ENCODE results near the gene KAT5.
A peak's percentile ranks its signal among the peaks of the same experiment; 100 is the strongest.
"Not testable (repeated sequence)": the region's sequence is repeated elsewhere in the genome, so short reads cannot be mapped to it uniquely, and the experiment has no call there.

Gene KAT5

DNA sequence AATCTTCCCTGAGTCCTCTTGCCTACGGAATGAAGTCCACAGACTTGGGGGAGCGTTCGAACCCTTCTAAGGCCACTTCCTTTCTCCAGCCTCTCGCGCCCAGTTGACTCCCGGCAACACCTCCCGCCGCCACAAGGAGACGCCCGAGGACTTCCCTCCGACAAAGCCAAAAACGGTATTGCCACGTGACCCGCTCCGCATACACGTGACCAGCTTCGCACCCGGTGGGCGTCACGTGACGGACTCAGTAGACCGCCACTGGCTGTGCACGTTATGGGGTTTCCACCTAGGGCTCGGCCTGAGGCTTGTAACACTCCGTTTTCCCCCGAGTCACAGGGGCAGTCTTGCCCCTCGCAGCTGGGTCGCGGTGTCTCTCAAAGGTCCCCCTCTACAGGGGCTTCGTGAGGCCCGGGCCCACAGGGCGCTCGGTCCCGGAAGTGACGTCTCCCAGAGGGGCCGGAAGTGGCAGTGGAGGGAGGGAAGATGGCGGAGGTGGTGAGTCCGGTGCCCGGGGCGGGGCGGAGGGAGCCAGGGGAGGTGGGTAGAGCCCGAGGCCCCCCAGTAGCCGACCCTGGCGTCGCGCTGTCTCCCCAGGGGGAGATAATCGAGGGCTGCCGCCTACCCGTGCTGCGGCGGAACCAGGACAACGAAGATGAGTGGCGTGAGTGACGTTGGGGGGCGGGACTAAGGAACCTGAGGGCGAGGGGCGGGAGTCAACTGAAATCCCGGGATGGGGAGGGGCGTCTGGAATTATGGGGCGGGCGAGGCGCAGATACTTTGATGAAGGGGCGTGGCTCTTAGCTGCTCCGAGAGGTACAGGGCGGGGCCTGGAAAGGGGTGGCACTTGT lies at the start of gene KAT5:
Gene KAT5 (plus strand): TSS at position 468 of the 848 bp plus-strand sequence. CDS start 16 bp downstream, at position 484.
- DNase-seq = peak; percentile 98

DNA sequence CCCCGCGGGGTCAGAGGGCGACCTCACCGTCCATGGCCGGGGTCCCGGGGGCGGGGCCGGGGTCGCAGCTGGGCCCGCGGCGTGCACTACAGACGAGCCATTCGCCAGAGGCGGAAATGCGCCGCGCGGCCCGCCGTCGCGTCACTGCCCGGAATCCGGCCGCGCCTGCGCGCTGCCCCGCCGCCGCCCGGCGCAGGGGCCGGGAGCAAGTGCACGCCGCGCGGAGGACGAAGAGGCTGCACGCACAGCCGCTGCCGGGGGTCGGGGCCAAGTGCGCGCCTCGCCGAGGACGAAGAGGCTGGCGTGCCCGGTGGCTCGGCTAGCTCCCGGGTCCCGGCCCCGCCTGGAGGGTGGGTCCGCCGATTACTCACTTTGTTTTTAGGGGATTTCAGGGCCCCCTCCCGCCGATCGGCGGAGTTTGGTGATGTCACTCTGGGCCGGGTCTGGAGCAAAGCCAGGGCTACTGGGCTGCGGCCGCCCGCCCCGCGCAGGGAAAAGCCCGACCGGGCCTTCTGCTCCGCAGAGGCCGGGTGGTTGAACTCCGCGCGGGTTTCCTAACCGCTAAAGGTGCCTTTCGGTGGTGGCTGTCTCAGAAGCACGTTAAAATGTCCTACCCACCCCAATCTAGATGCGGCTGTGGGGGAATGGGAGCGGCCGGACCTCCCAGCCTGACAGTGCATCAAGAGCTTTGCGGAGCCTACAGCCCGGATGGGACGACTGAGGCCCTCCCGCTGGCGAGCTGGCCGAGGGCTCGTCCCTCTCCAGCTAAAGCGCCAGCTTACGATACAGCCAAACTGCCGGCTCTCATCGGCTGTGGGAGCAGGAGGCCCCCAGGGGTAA lies 49.0 kb upstream of the KAT5 start, which contains the start of gene RELA:
Gene RELA (minus strand): TSS at position 118 of the 840 bp plus-strand sequence. CDS start 84 bp downstream, at position 34.
- peak; percentile 93 for DNase-seq

DNA sequence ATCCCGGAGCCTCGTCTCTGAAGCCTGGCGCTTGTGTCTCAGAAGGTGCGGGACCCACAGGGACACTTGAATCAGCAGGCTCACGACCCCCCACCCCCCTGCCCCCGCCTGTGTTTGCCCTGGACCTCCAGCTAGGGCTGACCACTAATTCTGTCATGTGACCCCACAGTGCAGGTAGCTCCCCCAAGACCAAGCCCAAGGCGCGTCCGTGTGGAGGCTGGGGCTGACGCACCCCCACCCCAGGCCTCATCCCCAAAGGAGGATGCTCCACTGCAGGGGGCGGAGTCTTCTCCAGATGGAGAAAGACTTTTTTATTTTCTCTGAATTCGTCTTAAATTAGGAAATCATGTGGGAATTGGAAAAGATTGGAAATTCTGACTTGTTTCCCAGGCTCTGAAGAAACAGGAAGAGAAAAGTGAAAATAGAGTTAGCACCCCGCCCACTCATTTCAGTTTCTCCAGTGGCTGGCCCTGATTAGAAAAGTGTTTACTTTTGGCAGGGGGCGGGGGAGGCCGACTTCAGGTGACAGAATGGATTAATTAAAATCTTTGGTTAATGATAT lies 48.3 kb upstream of the KAT5 start:
- DNase-seq = peak; percentile 57

DNA sequence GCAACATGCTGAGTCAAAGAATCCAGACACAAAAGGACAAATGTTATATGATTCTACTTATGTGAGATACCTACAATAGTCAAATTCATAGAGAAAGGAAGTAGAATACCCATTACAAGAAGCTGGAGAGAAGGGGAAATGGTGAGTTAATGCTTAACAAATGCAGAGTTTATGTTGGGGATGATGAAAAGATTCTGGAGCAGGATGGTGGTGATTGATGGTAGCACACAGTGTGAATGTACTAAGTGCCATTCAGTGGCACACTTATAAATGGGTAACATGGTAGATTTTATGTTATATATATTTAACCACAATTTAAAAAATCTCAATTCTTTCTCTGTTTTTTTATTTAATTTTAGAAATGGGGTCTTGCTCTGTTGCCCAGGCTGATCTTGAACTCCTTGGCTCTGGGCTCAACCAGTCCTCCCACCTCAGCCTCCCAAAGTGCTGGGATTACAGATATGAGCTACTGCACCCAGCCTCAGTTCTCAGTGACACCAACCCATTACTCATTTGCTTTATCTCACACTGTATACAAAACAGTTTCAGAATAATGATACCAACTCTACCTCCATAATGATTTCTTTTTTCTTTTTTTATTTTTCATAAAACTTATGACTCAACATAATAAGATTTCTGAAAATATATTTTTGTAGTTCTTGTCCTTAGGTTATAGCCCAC lies 39.7 kb upstream of the KAT5 start:
- no peak for DNase-seq

DNA sequence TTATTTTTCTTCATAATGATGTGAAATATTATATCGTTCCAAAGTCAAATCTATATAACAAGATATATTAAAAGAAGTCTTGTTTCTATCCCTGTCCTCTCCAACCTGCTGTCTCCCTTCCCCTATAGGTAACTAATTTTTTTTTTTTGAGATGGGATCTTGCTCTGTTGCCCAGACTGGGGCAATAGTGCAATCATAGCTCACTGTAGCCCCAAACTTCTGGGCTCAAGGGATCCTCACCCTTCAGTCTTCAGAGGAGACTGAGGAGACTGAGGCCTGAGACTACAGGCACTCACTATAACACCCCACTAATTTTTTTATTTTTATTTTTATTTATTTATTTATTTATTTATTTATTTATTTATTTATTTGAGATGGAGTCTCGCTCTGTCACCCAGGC lies 39.1 kb upstream of the KAT5 start:
- DNase-seq = no peak

DNA sequence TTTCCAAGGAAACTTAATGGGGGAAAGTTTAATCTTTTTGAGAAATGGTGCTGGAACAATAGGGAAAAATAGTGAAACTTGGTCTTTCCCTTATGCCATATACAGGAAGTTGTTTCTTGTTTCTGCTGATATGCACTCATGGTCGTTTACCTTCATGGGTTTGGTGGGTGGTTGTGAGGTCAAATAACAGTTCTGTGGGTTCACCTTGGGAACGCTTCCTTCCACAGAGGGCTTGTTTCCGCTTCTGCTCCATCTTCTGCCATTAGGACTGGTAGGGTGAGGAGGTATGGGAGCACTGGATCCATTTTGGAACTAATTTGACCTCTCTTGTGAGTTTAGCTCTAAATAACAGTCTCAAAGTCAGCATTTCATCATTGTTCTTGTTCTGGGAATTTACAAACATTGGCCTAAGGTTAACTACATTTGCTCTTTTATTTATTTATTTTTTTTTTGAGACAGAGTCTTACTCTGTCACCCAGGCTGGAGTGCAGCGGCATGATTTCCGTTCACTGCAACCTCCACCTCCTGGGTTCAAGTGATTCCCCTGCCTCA lies 31.8 kb upstream of the KAT5 start:
- no peak for DNase-seq

DNA sequence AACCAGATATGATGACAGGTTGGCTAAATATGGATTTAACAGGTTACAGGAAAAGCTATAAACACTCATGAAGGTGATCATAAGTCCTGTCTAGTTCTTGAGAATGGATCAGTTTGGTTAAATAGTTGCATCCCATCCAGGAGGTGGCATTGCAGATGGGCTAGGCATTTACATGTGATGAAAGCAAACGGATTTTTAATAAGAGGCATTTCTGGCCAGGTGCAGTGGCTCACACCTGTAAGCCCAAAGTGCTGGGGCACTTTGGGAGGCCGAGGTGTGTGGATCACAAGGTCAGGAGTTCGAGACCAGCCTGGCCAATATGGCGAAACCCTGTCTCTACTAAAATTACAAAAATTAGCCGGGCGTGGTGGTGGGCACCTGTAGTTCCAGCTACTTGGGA lies 28.6 kb upstream of the KAT5 start:
- DNase-seq = not testable (repeated sequence)

DNA sequence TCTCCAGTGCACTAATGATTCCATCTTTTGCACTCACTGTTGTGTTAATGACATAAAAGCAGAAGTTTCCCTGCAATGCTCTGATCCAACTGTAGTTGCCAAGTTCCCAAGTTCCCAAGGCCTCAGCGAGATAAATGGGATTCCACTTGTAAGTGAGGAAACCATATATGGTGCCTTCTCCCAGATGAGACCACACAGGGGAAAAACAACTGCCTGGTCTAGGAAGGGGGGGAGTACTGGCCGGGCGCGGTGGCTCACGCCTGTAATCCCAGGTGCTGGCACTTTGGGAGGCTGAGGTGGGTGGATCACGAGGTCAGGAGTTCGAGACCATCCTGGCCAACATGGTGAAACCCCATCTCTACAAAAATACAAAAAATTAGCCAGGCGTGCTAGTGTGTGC lies 26.1 kb upstream of the KAT5 start:
- no peak for DNase-seq

DNA sequence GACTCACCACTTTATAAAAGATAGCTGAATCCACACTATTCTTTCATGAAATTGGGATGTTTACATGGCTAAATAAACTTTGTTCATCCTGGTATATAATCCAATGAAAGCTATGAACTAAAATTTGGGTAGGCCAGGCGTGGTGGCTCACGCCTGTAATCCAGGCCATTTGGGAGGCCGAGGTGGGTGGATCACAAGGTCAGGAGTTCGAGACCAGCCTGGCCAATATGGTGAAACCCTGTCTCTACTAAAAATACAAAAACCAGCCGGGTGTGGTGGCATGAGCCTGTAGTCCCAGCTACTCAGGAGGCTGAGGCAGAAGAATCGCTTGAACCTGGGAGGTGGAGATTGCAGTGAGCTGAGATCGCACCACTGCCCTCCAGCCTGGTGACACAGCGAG lies 20.2 kb upstream of the KAT5 start:
- DNase-seq = not testable (repeated sequence)

DNA sequence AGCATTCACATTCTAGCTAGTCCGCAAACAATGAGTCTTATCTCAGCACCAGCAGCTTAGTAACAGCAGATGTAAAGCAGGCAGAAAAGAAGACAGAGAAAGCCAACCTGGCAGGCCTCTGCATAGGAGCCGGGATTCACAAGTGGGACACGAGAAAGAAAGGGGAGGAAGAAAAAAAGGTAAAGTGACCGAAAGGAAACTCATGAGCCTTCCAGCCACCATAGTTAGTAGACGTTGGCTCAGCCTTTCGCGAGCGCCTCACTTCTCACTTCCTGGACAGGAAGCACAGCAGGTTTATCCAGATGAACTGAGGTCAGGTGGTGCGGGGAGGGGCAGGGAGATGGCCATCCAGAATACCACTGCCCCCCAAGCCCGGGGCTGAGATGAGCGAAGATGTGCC lies 19.7 kb upstream of the KAT5 start:
- no peak for DNase-seq

DNA sequence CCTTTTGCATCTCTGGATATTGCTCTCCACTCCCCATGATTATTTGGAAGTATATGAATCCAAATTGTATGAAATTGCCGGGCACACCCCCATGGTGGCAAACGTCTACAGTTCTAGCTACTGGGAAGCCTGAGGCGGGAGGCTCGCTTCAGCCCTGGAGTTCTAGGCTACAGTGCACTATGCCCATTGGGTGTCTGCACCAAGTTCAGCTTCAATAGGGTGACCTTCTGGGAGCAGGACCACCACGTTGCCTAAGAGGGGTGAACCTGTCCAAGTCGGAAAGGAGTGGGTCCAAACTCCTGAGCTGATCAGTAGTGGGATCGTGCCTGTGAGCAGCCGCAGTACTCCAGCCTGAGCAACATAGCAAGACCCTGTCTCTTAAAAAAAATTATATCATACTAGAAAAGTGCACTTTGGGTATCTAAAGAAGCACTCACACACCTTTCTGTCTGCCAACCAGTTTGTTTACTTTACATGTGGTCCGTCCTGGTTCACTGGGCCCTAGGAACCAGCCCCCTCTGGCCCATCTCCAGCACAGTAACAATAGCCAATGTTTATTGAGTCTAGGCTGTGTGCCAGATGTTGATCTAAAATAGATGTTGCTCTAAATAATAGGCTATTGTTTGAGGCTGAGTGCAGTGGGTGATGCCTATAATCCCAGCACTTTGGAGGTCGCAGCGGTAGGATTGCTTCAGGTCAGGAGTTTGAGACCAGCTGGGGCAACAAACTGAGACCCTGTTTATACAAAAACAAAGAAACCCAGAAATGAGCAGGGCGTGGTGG lies 16.4 kb upstream of the KAT5 start:
- DNase-seq = no peak

DNA sequence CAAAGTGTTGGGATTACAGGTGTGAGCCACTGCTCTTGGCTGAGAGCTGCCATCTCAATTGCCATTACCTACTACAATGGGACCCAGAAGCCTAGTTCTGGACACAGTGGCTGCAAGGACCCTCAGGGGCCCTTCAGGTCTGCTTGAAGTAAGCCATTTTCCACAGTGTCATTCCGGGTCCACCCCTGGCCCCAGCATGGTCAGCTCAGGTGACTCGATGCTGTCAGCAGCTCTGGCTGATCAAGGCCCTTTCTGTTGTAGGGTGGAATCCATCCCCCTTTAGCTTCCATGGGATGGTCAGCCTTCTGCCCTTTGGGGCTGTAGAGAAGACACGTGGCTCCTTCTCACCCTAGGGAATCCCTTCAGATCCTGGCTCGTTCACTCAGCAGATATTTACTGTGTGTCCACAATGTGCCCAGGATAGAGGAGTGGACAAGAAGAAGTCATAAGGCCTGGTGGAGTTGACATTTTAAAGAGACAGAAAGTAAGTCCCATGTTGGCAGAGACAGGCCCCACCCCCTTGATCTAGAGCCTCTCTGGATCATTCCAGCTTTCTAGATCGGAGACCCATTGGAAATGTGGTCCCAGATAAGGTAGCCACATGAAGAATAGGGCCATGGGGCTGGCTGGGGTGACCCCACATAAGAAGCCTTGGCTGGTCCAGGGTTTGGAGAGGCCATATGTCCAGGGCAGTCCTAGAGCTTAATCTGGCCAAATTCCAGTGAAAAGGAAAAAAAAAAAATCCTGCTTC lies 15.1 kb upstream of the KAT5 start:
- DNase-seq = no peak

DNA sequence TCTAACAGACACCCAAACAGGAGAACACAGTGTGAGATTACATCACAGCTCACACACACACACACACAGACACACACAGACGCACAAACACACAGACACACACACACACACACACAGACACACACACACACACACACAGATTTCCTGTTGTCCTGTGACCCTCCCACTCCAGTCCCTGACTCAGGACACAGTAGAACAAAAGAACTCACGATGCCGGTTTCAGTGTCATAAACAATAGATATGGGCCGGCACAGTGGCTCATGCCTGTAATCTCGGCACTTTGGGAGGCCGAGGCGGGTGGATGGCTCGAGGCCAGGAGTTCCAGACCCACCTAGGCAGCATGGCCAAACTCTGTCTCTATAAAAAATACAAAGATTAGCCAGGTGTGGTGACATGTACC lies 13.8 kb upstream of the KAT5 start:
- no peak for DNase-seq

DNA sequence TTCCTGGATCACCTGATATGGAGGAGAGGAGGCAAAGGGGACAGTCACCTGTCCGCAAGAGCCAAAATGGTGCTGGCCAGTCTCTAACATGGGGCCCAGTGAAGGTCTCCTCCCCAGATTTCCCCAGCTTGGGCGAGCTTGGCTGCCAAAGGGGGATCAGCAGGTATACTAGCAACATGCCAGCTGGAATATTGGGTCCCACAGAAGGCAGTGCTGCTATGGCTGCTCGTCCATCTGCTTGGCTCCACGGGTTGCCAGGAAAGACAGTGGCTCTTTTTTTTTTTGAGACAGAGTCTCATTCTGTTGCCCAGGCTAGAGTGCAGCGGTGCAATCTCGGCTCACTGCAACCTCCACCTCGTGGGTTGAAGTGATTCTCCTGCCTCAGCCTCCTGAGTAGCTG lies 12.7 kb upstream of the KAT5 start:
- DNase-seq = no peak

DNA sequence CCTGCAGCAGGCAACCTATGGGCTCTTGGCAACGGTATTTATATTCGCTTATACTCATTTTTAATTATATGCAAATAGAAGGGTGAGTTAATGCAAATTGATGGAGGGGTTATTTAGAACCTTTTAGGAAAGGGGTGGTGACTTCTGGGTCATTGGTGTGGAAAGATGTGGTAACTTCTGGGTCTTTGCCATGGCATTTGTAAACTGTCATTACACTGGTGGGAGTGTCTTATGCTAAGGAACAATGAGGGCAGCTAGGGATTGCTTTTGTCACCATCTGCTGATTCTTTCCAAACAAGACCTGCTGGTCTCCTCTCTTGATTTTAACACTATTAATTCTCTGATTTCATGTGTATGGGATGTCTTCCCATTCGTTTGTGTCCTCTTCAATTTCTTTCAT lies 11.7 kb upstream of the KAT5 start:
- no peak for DNase-seq

DNA sequence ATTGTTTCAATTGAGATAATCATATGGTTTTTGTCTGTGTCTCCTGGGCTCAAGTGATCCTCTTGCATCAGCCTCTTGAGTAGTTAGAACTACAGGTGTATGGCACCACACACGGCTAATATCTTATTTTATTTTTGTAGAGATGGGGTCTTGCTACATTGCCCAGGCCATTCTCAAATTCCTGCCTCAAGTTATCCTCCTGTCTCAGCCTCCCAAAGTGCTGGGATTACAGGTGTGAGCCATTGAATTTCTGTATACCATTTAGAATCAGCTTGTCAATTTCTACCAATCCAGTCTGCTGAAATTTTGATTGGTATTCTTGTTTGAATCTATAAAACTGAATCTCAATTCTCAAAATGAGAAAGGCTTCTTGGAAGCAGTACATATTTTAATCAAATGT lies 10.4 kb upstream of the KAT5 start:
- DNase-seq = no peak

DNA sequence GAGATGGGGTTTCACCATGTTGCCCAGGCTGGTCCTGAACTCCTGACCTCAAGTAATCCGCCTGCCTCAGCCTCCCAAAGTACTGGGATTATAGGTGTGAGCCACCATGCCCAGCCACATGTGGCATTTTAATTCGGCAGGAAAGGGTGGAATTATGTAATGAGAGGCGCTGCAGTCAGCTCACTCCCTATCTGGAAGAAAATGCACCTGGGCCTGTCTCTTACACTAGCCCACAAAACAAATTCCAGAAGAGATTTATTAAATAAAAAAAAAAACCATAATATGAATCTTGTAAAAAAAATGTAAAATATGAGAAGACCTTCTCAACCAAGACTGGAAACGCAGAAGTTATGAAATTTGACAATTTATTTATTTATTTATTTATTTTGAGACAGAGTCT lies 8.2 kb upstream of the KAT5 start:
- DNase-seq = no peak

DNA sequence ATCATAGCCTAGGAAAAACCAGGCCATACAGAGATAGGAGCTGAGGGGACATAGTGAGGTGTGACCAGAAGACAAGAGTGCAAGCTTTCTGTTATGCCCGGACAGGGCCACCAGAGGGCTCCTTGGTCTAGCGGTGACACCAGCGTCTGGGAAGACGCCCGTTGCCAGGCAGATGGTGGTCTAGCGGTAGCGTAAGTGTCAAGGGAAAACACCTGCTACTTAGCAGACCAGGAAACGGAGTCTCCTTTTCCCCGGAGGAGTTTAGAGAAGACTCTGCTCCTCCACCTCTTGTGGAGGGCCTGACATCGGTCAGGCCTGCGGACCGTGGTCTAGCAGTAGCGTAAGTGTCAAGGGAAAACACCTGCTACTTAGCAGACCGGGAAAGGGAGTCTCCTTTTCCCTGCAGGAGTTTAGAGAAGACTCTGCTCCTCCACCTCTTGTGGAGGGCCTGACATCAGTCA lies 5.7 kb upstream of the KAT5 start:
- peak; percentile 83 for DNase-seq

DNA sequence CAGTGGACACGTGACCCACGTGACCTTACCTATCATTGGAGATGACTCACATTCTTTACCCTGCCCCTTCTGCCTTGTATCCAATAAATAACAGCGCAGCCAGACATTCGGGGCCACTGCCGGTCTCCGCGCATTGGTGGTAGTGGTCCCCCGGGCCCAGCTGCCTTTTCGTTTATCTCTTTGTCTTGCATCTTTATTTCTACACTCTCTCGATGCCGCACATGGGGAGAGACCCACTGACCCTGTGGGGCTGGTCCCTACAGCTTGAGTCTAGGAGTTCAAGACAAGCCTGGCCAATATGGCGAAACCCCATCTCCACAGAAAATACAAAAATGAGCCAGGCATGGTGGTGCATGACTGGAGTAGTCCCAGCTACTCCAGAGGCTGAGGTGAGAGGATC lies 5.0 kb upstream of the KAT5 start:
- DNase-seq = not testable (repeated sequence)

DNA sequence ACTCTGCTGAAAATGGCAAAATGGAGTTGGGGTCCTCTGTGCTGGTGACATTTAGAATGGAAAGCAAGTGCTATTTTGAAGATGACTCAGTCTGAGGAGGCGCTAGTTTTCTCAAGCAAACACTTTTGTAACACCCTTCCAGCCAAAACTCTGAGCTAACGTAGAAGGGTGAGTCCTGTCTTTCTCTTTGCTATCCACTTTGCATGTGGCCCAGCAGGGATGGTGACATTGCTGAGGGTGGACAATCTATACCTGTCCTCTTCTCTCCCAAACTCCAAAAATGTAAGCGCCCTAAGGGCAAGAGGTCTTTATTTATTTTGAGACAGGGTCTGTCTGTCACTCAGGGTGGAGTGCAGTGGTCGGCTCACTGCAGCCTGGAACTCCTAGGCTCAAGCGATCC lies 3.6 kb upstream of the KAT5 start:
- DNase-seq = no peak

DNA sequence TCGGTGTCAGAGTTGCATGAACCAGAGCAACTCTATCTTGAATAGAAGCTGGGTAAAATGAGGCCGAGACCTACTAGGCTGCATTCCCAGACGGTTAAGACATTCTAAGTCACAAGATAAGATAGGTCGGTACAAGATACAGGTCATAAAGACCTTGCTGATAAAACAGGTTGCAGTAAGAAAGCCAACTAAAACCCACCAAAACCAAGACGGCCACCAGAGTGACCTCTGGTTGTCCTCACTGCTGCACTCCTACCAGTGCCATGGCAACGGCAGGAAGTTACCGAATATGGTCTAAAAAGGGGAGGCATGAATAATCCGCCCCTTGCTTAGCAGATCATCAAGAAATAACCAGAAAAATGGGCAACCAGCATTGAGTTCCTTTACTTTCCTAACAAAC lies 2.4 kb upstream of the KAT5 start:
- DNase-seq = no peak
